GM21360 (cell line): ENCODE results near the gene TUBB3.
A peak's percentile ranks its signal among the peaks of the same experiment; 100 is the strongest.
"Not testable (repeated sequence)": the region's sequence is repeated elsewhere in the genome, so short reads cannot be mapped to it uniquely, and the experiment has no call there.

ENCODE experiments used
- ATAC-seq: cut with Tn5 transposase; IDR thresholded peaks from one replicate; pipeline ENCODE4 v1.9.1; 2021; ENCODE audit warnings: mild to moderate bottlenecking, moderate library complexity; ENCODE audit not compliant: unreplicated experiment

TUBB3 gene

GRCh38 chr16:89917773-89918452 is 5.2 kb upstream of the TUBB3 start:
- peak; percentile 73 for ATAC-seq

GRCh38 chr16:89918453-89919347 is 4.4 kb upstream of the TUBB3 start, which contains the start of gene MC1R:
MC1R (plus strand) TSS chr16:89918862; CDS start chr16:89919259, 397 bp downstream.
- no peak for ATAC-seq

GRCh38 chr16:89919535-89920406 is 3.4 kb upstream of the TUBB3 start:
- no peak for ATAC-seq

GRCh38 chr16:89920723-89921122 is 2.4 kb upstream of the TUBB3 start:
- ATAC-seq: no peak

- ATAC-seq: no peak
These were observed 1.9 kb upstream of the TUBB3 start for GRCh38 chr16:89921131-89921701.

GRCh38 chr16:89921702-89922476 is 1.3 kb upstream of the TUBB3 start:
- no peak for ATAC-seq

GRCh38 chr16:89922477-89922883 is 662 bp upstream of the TUBB3 start:
- ATAC-seq: no peak

- ATAC-seq: no peak
These were observed 626 bp downstream of the TUBB3 start for GRCh38 chr16:89923640-89924296.

GRCh38 chr16:89924297-89924924 is 1.3 kb downstream of the TUBB3 start:
- no peak for ATAC-seq

- no peak for ATAC-seq
These were observed 1.8 kb downstream of the TUBB3 start for GRCh38 chr16:89924925-89925307.

GRCh38 chr16:89925596-89926079 is 2.5 kb downstream of the TUBB3 start:
- ATAC-seq: peak; percentile 5

GRCh38 chr16:89931305-89931896 is 8.3 kb downstream of the TUBB3 start:
- no peak for ATAC-seq

GRCh38 chr16:89931964-89932363 is 8.8 kb downstream of the TUBB3 start:
- no peak for ATAC-seq

- ATAC-seq: not testable (repeated sequence)
These were observed 10.9 kb downstream of the TUBB3 start for GRCh38 chr16:89934019-89934418.

- ATAC-seq: no peak
These were observed 11.7 kb downstream of the TUBB3 start for GRCh38 chr16:89934611-89935553.

- not testable (repeated sequence) for ATAC-seq
These were observed 12.5 kb downstream of the TUBB3 start for GRCh38 chr16:89935620-89936019.

GRCh38 chr16:89936034-89936433 is 12.9 kb downstream of the TUBB3 start:
- ATAC-seq: no peak
